H9 (cell line): Measurements from ENCODE around the gene CCDC127. TPM values are rescaled to one million over a fixed set of nuclear protein-coding genes. Genes with fewer than 3 reads are reported as not detected.

Experiments used
- DNase-seq: peaks from one replicate; pipeline ENCODE4 v3.0.0-alpha.2; 2017
- H2AFZ ChIP-seq: one replicate; pipeline ENCODE4 v1.6.1; 2013; ENCODE audit warnings: mild to moderate bottlenecking, low read length, control low read depth, moderate library complexity
- H2AK5ac ChIP-seq: 2 replicates; pipeline ENCODE4 v1.6.1; 2013; ENCODE audit warnings: low read length, control low read depth, mixed read lengths; ENCODE audit not compliant: insufficient read length
- H2BK120ac ChIP-seq: one replicate; pipeline ENCODE4 v1.6.1; 2013; ENCODE audit warnings: low read depth, mild to moderate bottlenecking, low read length, control low read depth, inconsistent platforms; ENCODE audit not compliant: poor library complexity, severe bottlenecking
- H2BK12ac ChIP-seq: 2 replicates; pipeline ENCODE4 v1.6.1; 2013; ENCODE audit warnings: low read length, control low read depth, mixed read lengths, low read depth; ENCODE audit not compliant: insufficient read length
- H2BK15ac ChIP-seq: 2 replicates; pipeline ENCODE4 v1.6.1; 2013; ENCODE audit warnings: low read depth, low read length, control low read depth
- H2BK20ac ChIP-seq: one replicate; pipeline ENCODE4 v1.6.1; 2013; ENCODE audit warnings: low read depth, mild to moderate bottlenecking, low read length, control low read depth, inconsistent platforms; ENCODE audit not compliant: poor library complexity, severe bottlenecking
- H2BK5ac ChIP-seq: 2 replicates; pipeline ENCODE4 v1.6.1; 2013; ENCODE audit warnings: low read length, control low read depth, mixed read lengths; ENCODE audit not compliant: insufficient read length
- H3K14ac ChIP-seq: 2 replicates; pipeline ENCODE4 v1.6.1; 2013; ENCODE audit warnings: low read length, control low read depth; ENCODE audit not compliant: insufficient read depth
- H3K18ac ChIP-seq: 2 replicates; pipeline ENCODE4 v1.6.1; 2013; ENCODE audit warnings: low read depth, mild to moderate bottlenecking, mixed read lengths, low read length, control low read depth; ENCODE audit not compliant: insufficient read length
- H3K23ac ChIP-seq: 2 replicates; pipeline ENCODE4 v1.6.1; 2013; ENCODE audit warnings: low read length, control low read depth, mixed read lengths, low read depth; ENCODE audit not compliant: insufficient read length
- H3K23me2 ChIP-seq: 2 replicates; pipeline ENCODE4 v1.6.1; 2013; ENCODE audit warnings: low read depth, mild to moderate bottlenecking, mixed read lengths, low read length, control low read depth; ENCODE audit not compliant: insufficient read length, poor library complexity, severe bottlenecking
- H3K27ac ChIP-seq: 2 replicates; pipeline ENCODE4 v1.5.1; 2013; ENCODE audit warnings: low read length, control low read depth, mixed read lengths, low read depth; ENCODE audit not compliant: insufficient read length
- H3K27me3 ChIP-seq: 2 replicates; pipeline ENCODE4 v1.6.1; 2013; ENCODE audit warnings: low read length, control low read depth, inconsistent platforms; ENCODE audit not compliant: insufficient read depth
- H3K4ac ChIP-seq: 2 replicates; pipeline ENCODE4 v1.6.1; 2013; ENCODE audit warnings: low read depth, mild to moderate bottlenecking, control low read depth, inconsistent platforms, low read length, moderate library complexity
- H3K4me1 ChIP-seq: 2 replicates; pipeline ENCODE4 v1.6.1; 2013; ENCODE audit warnings: low read length, control low read depth, inconsistent platforms; ENCODE audit not compliant: insufficient read depth
- H3K4me2 ChIP-seq: 2 replicates; pipeline ENCODE4 v1.6.1; 2013; ENCODE audit warnings: low read length, control low read depth, mixed read lengths; ENCODE audit not compliant: insufficient read length, insufficient read depth
- H3K56ac ChIP-seq: 2 replicates; pipeline ENCODE4 v1.6.1; 2013; ENCODE audit warnings: low read depth, mild to moderate bottlenecking, mixed read lengths, low read length, control low read depth; ENCODE audit not compliant: insufficient read length
- H3K79me1 ChIP-seq: 2 replicates; pipeline ENCODE4 v1.6.1; 2013; ENCODE audit warnings: low read depth, mild to moderate bottlenecking, moderate library complexity, low read length, control low read depth, inconsistent platforms; ENCODE audit not compliant: insufficient read depth, poor library complexity, severe bottlenecking
- H3K79me2 ChIP-seq: 2 replicates; pipeline ENCODE4 v1.6.1; 2013; ENCODE audit warnings: low read length, control low read depth, inconsistent platforms; ENCODE audit not compliant: insufficient read depth
- H3K9ac ChIP-seq: 2 replicates; pipeline ENCODE4 v1.6.1; 2013; ENCODE audit warnings: low read length, control low read depth, mixed read lengths; ENCODE audit not compliant: insufficient read length; ENCODE audit errors: extremely low read depth
- H3K9me3 ChIP-seq: one replicate; pipeline ENCODE4 v1.6.1; 2013; ENCODE audit warnings: low read depth, low read length, inconsistent platforms; ENCODE audit not compliant: control insufficient read depth
- H3T11ph ChIP-seq: one replicate; pipeline ENCODE4 v1.6.1; 2013; ENCODE audit warnings: mild to moderate bottlenecking, low read length, control low read depth, inconsistent platforms
- H4K20me1 ChIP-seq: one replicate; pipeline ENCODE4 v1.6.1; 2013; ENCODE audit not compliant: control insufficient read depth, insufficient read length, insufficient read depth
- H4K5ac ChIP-seq: 2 replicates; pipeline ENCODE4 v1.6.1; 2013; ENCODE audit warnings: low read depth, mild to moderate bottlenecking, mixed read lengths, low read length, control low read depth; ENCODE audit not compliant: insufficient read length
- H4K8ac ChIP-seq: replicated peaks from 2 replicates; pipeline ENCODE4 v1.6.1; 2013; ENCODE audit warnings: low read length, control low read depth, mixed read lengths, low read depth; ENCODE audit not compliant: insufficient read length
- H4K91ac ChIP-seq: 2 replicates; pipeline ENCODE4 v1.6.1; 2013; ENCODE audit warnings: low read depth, mild to moderate bottlenecking, moderate library complexity, mixed read lengths, low read length, control low read depth; ENCODE audit not compliant: insufficient read length
- H3K27ac Mint-ChIP-seq, 3 experiments: 2 replicates in 2 of 3; 3 replicates in 1 of 3; pipeline ENCODE4 v1.8.0; 2020 to 2021; ENCODE audit warnings: mixed read lengths in 3 of 3, mild to moderate bottlenecking in 1 of 3, moderate library complexity in 1 of 3
- H3K27me3 Mint-ChIP-seq: 2 replicates; pipeline ENCODE4 v1.8.0; 2021; ENCODE audit warnings: low read depth, mild to moderate bottlenecking, moderate library complexity, mixed read lengths
- H3K36me3 Mint-ChIP-seq, 3 experiments: 2 replicates in 2 of 3; 3 replicates in 1 of 3; pipeline ENCODE4 v1.8.0; 2020 to 2021; ENCODE audit warnings: low read depth in 3 of 3, mixed read lengths in 3 of 3; ENCODE audit not compliant: insufficient read depth in 1 of 3
- H3K4me1 Mint-ChIP-seq, 2 experiments: 2 replicates each; pipeline ENCODE4 v1.8.0; 2020; ENCODE audit warnings: mixed read lengths in 2 of 2
- H3K4me3 Mint-ChIP-seq, 2 experiments: 2 replicates in 1 of 2; 3 replicates in 1 of 2; pipeline ENCODE4 v1.8.0; 2020 to 2021; ENCODE audit warnings: mild to moderate bottlenecking in 2 of 2, mixed read lengths in 2 of 2, moderate library complexity in 1 of 2
- H3K9me3 Mint-ChIP-seq, 2 experiments: 2 replicates in 1 of 2; 3 replicates in 1 of 2; pipeline ENCODE4 v1.8.0; 2020; ENCODE audit warnings: mild to moderate bottlenecking in 2 of 2, mixed read lengths in 2 of 2, moderate library complexity in 1 of 2
- CTCF ChIP-seq: fragments of 200-600 bp; sonication (generic); conservative IDR thresholded peaks from 3 replicates; pipeline ENCODE4 v1.8.0; 2021; ENCODE audit warnings: antibody characterized with exemption, mild to moderate bottlenecking
- WGBS: extraction: QIAGEN DNeasy Blood & Tissue Kit; methylation state at CpG from one replicate; pipeline ENCODE4 v1.1.7; 2013; ENCODE audit warnings: missing lambda C conversion rate, low lambda C conversion rate, mixed read lengths; ENCODE audit not compliant: insufficient read length; ENCODE audit errors: extremely low coverage; 5-methylcytosine and 5-hydroxymethylcytosine counted together
- total RNA-seq: library from RNA; stranded (reverse); gene quantifications from 2 replicates; pipeline ENCODE4 v1.2.1, GENCODE V29; 2021

The CCDC127 gene
- total RNA-seq, 1 experiment from 2014 or later = 9.0 TPM

GRCh38 chr5:154236-154635 lies 63.7 kb downstream of the CCDC127 start:
- Mint-ChIP-seq H3K27me3 (no peaks in the 10 kb centered on the region; the same call in 1 of the 2 replicates), H3K4me1 (peaks cover 8 to 16% of the 10 kb centered on the region in 2 experiments), H3K4me3 (no peak overlapping the region), H3K9me3 (no peaks in the 10 kb centered on the region), H3K27ac (peak overlapping the region in 2 of 3 experiments; percentile 50 to 54; a peak in 3 of 7 replicates), H3K36me3 (peaks cover 30 to 85% (median 80%) of the 10 kb centered on the region in 3 experiments; a peak in 6 of 7 replicates)
- no CpG with 5 or more reads among the region's 10 CpGs for WGBS
- Histone ChIP-seq H3K4me1 (no peaks in the 10 kb centered on the region), H3K4ac (no peak overlapping the region), H3K9me3 (no peaks in the 10 kb centered on the region), H3K79me1 (no peaks in the 10 kb centered on the region), H3K27me3 (no peaks in the 10 kb centered on the region), H2BK12ac (no peak overlapping the region), H2BK20ac (no peak overlapping the region), H4K5ac (no peak overlapping the region), H3K4me2 (no peak overlapping the region), H4K20me1 (no peaks in the 10 kb centered on the region), H3K23ac (no peak overlapping the region), H3T11ph (no peak overlapping the region), H3K9ac (no peak overlapping the region), H2BK5ac (no peak overlapping the region), H3K14ac (no peak overlapping the region), H2BK15ac (no peak overlapping the region), H2BK120ac (no peak overlapping the region), H2AFZ (no peak overlapping the region), H3K18ac (no peak overlapping the region), H3K23me2 (no peaks in the 10 kb centered on the region), H3K79me2 (no peaks in the 10 kb centered on the region), H4K8ac (no peak overlapping the region), H4K91ac (no peak overlapping the region), H3K27ac (no peak overlapping the region), H3K56ac (no peak overlapping the region), H2AK5ac (no peak overlapping the region)
- no peak for DNase-seq
- no peak for TF ChIP-seq CTCF
